Measurements from ENCODE around the gene PIGU. TPM values are rescaled to one million over a fixed set of nuclear protein-coding genes. Genes with fewer than 3 reads are reported as not detected.
"Not testable (repeated sequence)": the region's sequence is repeated elsewhere in the genome, so short reads cannot be mapped to it uniquely, and the experiment has no call there.

Gene PIGU
- total RNA-seq, 2 donors from 2014 or later: 20.1 to 20.6 TPM

DNA sequence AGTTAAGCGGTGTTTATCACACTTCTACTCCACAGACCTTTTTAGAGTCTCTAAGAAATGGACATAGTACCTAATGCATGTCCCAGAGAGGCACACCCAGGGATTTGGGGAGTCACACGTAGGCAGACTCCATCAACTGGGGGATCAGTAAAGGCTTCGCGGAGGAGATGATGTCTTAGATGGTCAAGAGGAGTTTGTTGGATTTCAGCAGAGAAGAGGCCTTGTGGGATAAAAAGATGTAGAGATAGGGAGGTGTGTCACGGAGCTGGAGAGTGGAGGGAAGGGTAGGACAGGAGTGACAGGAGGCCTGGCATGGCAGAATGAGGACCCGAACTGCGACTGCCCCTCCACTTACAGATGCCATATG is 151.6 kb downstream of the PIGU start:
- H3K27ac Mint-ChIP-seq: no peak overlapping the region
- H3K36me3 Mint-ChIP-seq: no peaks in the 10 kb centered on the region
- H3K4me1 Mint-ChIP-seq (ENCODE audit: low read depth in 2 of 2): peaks cover 24 to 40% of the 10 kb centered on the region in 2 donors

DNA sequence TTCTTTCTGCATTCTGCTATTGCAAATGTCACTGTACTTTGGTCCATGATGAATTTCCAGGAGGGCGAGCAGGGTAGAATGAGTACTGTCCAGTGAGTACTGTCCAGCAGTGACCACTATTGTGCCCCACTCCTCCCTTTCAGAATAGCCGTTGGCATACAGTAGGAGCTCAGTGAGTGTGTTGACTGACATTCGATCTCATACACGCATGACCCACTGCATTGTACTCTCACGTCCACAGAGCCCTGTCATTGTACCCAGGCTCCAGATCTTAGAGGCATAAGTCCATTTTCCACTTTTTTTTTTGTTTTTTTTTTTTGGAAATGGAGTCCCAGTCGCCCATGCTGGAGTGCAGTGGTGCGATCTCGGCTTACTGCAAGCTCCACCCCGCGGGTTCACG is 152.5 kb downstream of the PIGU start:
- H3K36me3 Mint-ChIP-seq: no peaks in the 10 kb centered on the region
- no peak for DNase-seq (ENCODE audit: low spot score)

More for the DNA sequence above, 151.6 kb downstream of the PIGU start:
- Mint-ChIP-seq H3K27me3 (no peaks in the 10 kb centered on the region), H3K9me3 (no peaks in the 10 kb centered on the region), H3K4me3 (no peak overlapping the region)
- DNase-seq (ENCODE audit: low spot score) (no peak), ATAC-seq (no peak)

GRCh38 chr20:34522969-34523871 is 153.7 kb downstream of the PIGU start:
- ATAC-seq (peak; percentile 60 to 70), DNase-seq (ENCODE audit: low spot score) (no peak)
- Mint-ChIP-seq H3K9me3 (no peaks in the 10 kb centered on the region), H3K4me3 (no peak overlapping the region), H3K27ac (peak overlapping the region in 1 of 2 donors; percentile 3), H3K4me1 (ENCODE audit: low read depth in 2 of 2) (peaks cover 24 to 29% of the 10 kb centered on the region in 2 donors), H3K36me3 (no peaks in the 10 kb centered on the region), H3K27me3 (no peaks in the 10 kb centered on the region)

More for the DNA sequence above, 152.5 kb downstream of the PIGU start:
- Mint-ChIP-seq H3K27ac (no peak overlapping the region), H3K9me3 (no peaks in the 10 kb centered on the region), H3K4me1 (ENCODE audit: low read depth in 2 of 2) (peaks cover 20 to 35% of the 10 kb centered on the region in 2 donors), H3K27me3 (no peaks in the 10 kb centered on the region), H3K4me3 (no peak overlapping the region)
- no peak for ATAC-seq

DNA sequence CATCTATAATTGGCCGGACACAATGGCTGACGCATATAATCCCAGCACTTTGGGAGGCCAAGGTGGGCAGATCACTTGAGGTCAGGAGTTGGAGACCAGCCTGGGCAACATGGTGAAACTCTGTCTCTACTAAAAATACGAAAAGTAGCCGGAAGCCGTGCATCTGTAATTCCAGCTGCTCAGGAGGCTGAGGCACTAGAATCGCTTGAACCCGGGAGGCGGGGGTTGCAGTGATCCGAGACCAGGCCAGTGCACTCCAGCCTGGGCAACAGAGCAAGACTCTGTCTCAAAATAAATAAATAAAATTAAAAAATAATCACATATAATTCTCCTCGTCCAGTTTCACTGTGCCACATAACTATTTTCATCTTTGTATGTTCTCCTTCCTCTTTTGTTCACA is 157.1 kb downstream of the PIGU start:
- not testable (repeated sequence) for H3K9me3 Mint-ChIP-seq; H3K36me3 Mint-ChIP-seq; ATAC-seq; H3K27me3 Mint-ChIP-seq; H3K4me3 Mint-ChIP-seq; DNase-seq (ENCODE audit: low spot score); H3K27ac Mint-ChIP-seq
- peaks cover 37 to 39% of the 10 kb centered on the region in 2 donors for H3K4me1 Mint-ChIP-seq (ENCODE audit: low read depth in 2 of 2)

DNA sequence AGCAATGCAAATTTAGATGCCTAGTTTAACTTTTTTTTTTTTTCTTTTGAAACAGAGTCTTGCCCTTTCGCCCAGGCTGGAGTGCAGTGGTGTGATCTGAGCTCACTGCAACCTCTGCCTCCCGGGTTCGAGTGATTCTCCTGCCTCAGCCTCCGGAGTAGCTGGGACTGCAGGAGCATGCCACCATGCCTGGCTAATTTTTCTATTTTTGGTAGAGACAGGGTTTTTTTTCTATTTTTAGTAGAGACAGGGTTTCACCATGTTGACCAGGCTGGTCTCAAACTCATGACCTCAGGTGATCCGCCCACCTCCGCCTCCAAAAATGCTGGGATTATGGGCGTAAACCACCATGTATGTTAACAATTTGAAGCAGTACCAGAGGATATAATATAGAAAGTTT is 158.0 kb downstream of the PIGU start:
- H3K9me3 Mint-ChIP-seq; DNase-seq (ENCODE audit: low spot score); H3K4me3 Mint-ChIP-seq; H3K27me3 Mint-ChIP-seq; ATAC-seq; H3K36me3 Mint-ChIP-seq: not testable (repeated sequence)
- peaks cover 43 to 47% of the 10 kb centered on the region in 2 donors for H3K4me1 Mint-ChIP-seq (ENCODE audit: low read depth in 2 of 2)
- peak overlapping the region; percentile 31 to 59 for H3K27ac Mint-ChIP-seq

DNA sequence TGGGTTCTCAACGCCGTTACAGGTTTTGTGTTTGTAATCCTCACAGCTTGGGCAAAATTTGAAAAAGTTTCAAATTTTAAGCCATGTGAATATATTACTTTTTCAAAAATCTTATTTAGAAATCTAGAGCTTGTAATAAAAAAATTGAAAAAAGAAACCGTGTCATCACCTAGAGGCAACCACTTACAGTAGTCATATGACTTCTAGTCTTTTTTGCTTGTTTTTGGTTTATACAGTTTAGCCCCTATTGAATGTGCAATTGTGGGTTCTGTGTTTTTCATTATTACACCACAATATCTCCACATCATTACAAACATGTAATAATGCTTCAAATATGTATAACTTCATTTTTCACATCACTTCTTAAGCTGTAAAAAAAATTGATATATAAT is 159.8 kb downstream of the PIGU start:
- Mint-ChIP-seq H3K4me3 (peak overlapping the region; percentile 93), H3K9me3 (no peaks in the 10 kb centered on the region), H3K36me3 (no peaks in the 10 kb centered on the region), H3K4me1 (ENCODE audit: low read depth in 2 of 2) (peaks cover 41 to 46% of the 10 kb centered on the region in 2 donors), H3K27ac (peak overlapping the region; percentile 96 to 99), H3K27me3 (no peaks in the 10 kb centered on the region)
- ATAC-seq (no peak), DNase-seq (ENCODE audit: low spot score) (no peak)

- Mint-ChIP-seq H3K36me3 (no peaks in the 10 kb centered on the region), H3K9me3 (no peaks in the 10 kb centered on the region), H3K27ac (peak within 1 kb of the TSS; percentile 96 to 99), H3K4me1 (ENCODE audit: low read depth in 2 of 2) (peaks cover 38 to 43% of the 10 kb centered on the region in 2 donors), H3K27me3 (no peaks in the 10 kb centered on the region), H3K4me3 (peak within 1 kb of the TSS; percentile 93)
- peak; percentile 96 for ATAC-seq
- peak; percentile 96 for DNase-seq (ENCODE audit: low spot score)
Measured at GRCh38 chr20:34516247-34517113, 160.4 kb downstream of the PIGU start, which contains the start of gene DYNLRB1. Gene DYNLRB1 (plus strand): TSS chr20:34516422. CDS start chr20:34516459, 37 bp downstream.

- Mint-ChIP-seq H3K9me3 (no peaks in the 10 kb centered on the region), H3K4me3 (peak overlapping the region; percentile 93), H3K4me1 (ENCODE audit: low read depth in 2 of 2) (peaks cover 36 to 43% of the 10 kb centered on the region in 2 donors), H3K27me3 (no peaks in the 10 kb centered on the region), H3K27ac (peak overlapping the region; percentile 96 to 99), H3K36me3 (no peaks in the 10 kb centered on the region)
- ATAC-seq: peak; percentile 63 to 65
- peak; percentile 66 for DNase-seq (ENCODE audit: low spot score)
Measured at GRCh38 chr20:34515484-34516246, 161.2 kb downstream of the PIGU start.

DNA sequence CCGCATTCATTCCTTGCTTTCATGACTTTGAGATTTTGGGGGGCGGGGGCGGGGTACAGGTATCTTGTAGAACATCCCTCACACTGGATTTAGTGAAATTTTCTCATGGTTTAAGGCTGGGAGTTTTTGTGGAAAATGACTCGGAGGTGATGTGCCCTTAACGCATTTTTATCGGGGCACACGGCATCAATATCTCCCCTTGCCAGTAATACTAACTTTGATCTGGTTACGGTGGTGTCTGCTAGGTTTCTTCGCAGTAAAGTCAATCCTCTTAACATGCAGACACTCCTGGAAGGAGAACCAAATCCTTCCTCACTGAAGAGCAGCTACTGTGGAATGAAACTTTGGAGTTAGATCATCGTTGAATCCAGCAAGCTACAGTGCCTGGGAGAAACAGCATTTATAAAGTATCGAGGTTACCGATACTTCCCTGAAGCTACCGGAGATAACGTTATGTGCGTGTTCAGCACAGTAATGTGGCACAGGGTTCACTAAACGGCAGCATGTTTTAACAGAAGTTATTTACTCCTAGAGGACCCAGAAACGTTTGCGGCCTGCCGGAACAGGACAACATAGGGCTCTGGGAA is 161.9 kb downstream of the PIGU start:
- no peak for DNase-seq (ENCODE audit: low spot score)
- H3K36me3 Mint-ChIP-seq: no peaks in the 10 kb centered on the region
- no peak for ATAC-seq
- peaks cover 34 to 43% of the 10 kb centered on the region in 2 donors for H3K4me1 Mint-ChIP-seq (ENCODE audit: low read depth in 2 of 2)
- no peaks in the 10 kb centered on the region for H3K27me3 Mint-ChIP-seq
- H3K9me3 Mint-ChIP-seq: no peaks in the 10 kb centered on the region
- H3K4me3 Mint-ChIP-seq: peak overlapping the region; percentile 93
- H3K27ac Mint-ChIP-seq: peak overlapping the region; percentile 96 to 99

DNA sequence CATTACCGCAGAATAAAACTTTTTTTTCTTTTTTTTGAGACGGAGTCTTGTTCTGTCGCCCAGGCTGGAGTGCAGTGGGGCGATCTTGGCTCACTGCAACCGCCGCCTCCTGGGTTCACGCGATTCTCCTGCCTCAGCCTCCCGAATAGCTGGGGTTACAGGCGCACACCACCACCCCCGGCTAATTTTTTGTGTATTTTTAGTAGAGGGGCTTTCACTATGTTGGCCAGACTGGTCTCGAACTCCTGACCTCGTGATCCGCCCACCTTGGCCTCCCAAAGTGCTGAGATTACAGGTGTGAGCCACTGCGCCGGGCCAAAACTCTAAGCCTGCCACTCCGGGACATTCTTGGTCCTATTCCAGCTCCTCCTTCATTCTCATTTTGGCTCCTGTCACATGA is 162.9 kb downstream of the PIGU start:
- not testable (repeated sequence) for H3K9me3 Mint-ChIP-seq; H3K27me3 Mint-ChIP-seq; H3K4me3 Mint-ChIP-seq; DNase-seq (ENCODE audit: low spot score); H3K36me3 Mint-ChIP-seq; ATAC-seq
- H3K4me1 Mint-ChIP-seq (ENCODE audit: low read depth in 2 of 2): peaks cover 34 to 43% of the 10 kb centered on the region in 2 donors
- peak overlapping the region; percentile 96 to 99 for H3K27ac Mint-ChIP-seq

DNA sequence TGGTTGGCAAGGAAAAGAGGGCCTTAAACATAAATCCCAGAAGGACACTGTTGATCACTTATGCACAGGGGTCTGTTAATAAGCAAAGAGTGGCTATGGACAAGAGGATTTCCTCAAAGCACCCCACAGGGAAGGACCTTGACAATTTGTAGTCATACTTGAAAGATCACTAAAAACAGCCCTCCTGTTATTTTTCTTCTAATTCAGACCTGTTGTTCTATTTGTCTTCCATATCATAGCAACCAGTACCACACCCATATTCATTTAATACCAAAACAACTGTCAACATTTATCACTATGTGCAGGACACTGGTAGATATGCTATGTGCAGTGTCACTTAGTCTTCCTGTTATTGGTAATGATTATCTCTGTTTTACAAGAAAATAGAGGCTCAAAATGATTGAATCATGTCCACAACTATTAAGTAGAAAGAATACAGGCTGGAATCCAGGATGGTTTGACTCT is 163.9 kb downstream of the PIGU start:
- no peak for DNase-seq (ENCODE audit: low spot score)
- peaks cover 26 to 36% of the 10 kb centered on the region in 2 donors for H3K4me1 Mint-ChIP-seq (ENCODE audit: low read depth in 2 of 2)

GRCh38 chr20:34512266-34512954 is 164.5 kb downstream of the PIGU start:
- ATAC-seq (no peak), DNase-seq (ENCODE audit: low spot score) (no peak)
- Mint-ChIP-seq H3K36me3 (peaks cover 7% of the 10 kb centered on the region), H3K4me3 (no peak overlapping the region), H3K27ac (no peak overlapping the region), H3K27me3 (no peaks in the 10 kb centered on the region), H3K4me1 (ENCODE audit: low read depth in 2 of 2) (peaks cover 23 to 33% of the 10 kb centered on the region in 2 donors), H3K9me3 (no peaks in the 10 kb centered on the region)

More for the DNA sequence above, 163.9 kb downstream of the PIGU start:
- ATAC-seq: no peak
- peaks cover 1% of the 10 kb centered on the region for H3K36me3 Mint-ChIP-seq
- no peaks in the 10 kb centered on the region for H3K9me3 Mint-ChIP-seq
- no peak overlapping the region for H3K4me3 Mint-ChIP-seq
- H3K27me3 Mint-ChIP-seq: no peaks in the 10 kb centered on the region
- no peak overlapping the region for H3K27ac Mint-ChIP-seq
